DOHH2 (cell line): ENCODE results near the gene FGFR3.

ENCODE experiments used
- H3F3A ChIP-seq: fragments of 200-600 bp; sonication (generic), shearing (Covaris generic); 2 replicates; pipeline ENCODE4 v1.6.0; 2016; ENCODE audit warnings: antibody characterized with exemption, mild to moderate bottlenecking; ENCODE audit not compliant: control insufficient read depth, insufficient read depth
- H3K27ac ChIP-seq: fragments of 200-600 bp; sonication (generic); 2 replicates; pipeline ENCODE4 v1.5.1; 2014; ENCODE audit warnings: low read depth, mild to moderate bottlenecking, low read length, moderate library complexity
- H3K27me3 ChIP-seq: fragments of 200-600 bp; sonication (generic); 2 replicates; pipeline ENCODE4 v1.6.1; 2014; ENCODE audit warnings: mild to moderate bottlenecking, low read length, mixed read lengths; ENCODE audit not compliant: control insufficient read depth
- H3K36me3 ChIP-seq: fragments of 200-600 bp; sonication (generic); 2 replicates; pipeline ENCODE4 v1.6.1; 2014; ENCODE audit warnings: mild to moderate bottlenecking, low read length, moderate library complexity, mixed read lengths; ENCODE audit not compliant: control insufficient read depth
- H3K4me1 ChIP-seq: fragments of 200-600 bp; sonication (generic); 2 replicates; pipeline ENCODE4 v1.6.1; 2014; ENCODE audit warnings: mild to moderate bottlenecking, low read length, mixed read lengths; ENCODE audit not compliant: control insufficient read depth
- H3K4me2 ChIP-seq: fragments of 200-600 bp; sonication (generic); 2 replicates; pipeline ENCODE4 v1.6.0; 2014; ENCODE audit warnings: mild to moderate bottlenecking, low read length, moderate library complexity
- H3K4me3 ChIP-seq: fragments of 200-600 bp; sonication (generic); 2 replicates; pipeline ENCODE4 v1.5.1; 2014; ENCODE audit warnings: mild to moderate bottlenecking, low read length, mixed read lengths
- H3K79me2 ChIP-seq: fragments of 200-600 bp; sonication (generic); 2 replicates; pipeline ENCODE4 v1.6.1; 2014; ENCODE audit warnings: mild to moderate bottlenecking, low read length, mixed read lengths; ENCODE audit not compliant: control insufficient read depth
- H3K9me2 ChIP-seq: fragments of 200-600 bp; sonication (generic); replicated peaks from 2 replicates; pipeline ENCODE4 v1.6.1; 2014; ENCODE audit warnings: mild to moderate bottlenecking, low read length, mixed read lengths; ENCODE audit not compliant: control insufficient read depth
- H3K9me3 ChIP-seq: fragments of 200-600 bp; sonication (generic); 2 replicates; pipeline ENCODE4 v1.6.1; 2014; ENCODE audit warnings: antibody characterized with exemption, low read length, mixed read lengths; ENCODE audit not compliant: control insufficient read depth, insufficient read depth
- H4K20me1 ChIP-seq: fragments of 200-600 bp; sonication (generic); 2 replicates; pipeline ENCODE4 v1.6.0; 2014; ENCODE audit warnings: low read depth, mild to moderate bottlenecking, antibody characterized with exemption, low read length, moderate library complexity; ENCODE audit not compliant: control insufficient read depth, insufficient read depth
- CTCF ChIP-seq: fragments of 200-600 bp; sonication (generic); IDR thresholded peaks from one replicate; pipeline ENCODE4 v1.5.1; 2014; ENCODE audit warnings: antibody characterized with exemption, mild to moderate bottlenecking, low read depth, low read length; ENCODE audit not compliant: poor library complexity, severe bottlenecking
- EZH2phosphoT487 ChIP-seq: fragments of 200-600 bp; sonication (generic); IDR thresholded peaks from 2 replicates; pipeline ENCODE4 v1.6.1; 2017; ENCODE audit warnings: borderline replicate concordance, mild to moderate bottlenecking, antibody characterized with exemption, low read length, moderate library complexity, mixed read lengths

The FGFR3 gene

DNA sequence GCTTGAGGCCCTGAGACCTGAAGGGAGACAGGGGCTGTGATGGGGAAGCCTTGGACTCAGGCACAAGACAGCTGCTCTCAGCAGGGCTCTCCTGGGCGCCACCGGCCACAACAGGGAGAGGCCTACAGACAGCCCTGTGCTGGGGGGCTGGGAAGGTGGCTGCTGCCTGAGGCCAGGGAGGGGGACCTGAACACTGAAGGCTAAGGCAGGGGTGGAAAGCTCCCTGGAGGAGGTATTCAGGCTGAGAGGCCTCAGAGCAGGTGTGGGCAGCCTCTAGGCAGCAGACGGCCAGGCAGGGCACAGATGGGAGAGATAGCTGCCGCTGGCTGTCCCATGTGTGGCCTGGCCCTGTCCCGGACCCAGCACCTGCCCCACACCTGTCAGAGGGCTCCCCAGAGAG, 38.8 kb upstream of the FGFR3 start:
- no peaks in the 10 kb centered on the region for H3K9me3 ChIP-seq
- H3K4me2 ChIP-seq = no peak overlapping the region
- no peaks in the 10 kb centered on the region for H3K79me2 ChIP-seq
- no peak for TF ChIP-seq EZH2phosphoT487
- TF ChIP-seq CTCF = no peak
- H3K27ac ChIP-seq = no peak overlapping the region
- no peaks in the 10 kb centered on the region for H3K9me2 ChIP-seq
- H3F3A ChIP-seq = no peaks in the 10 kb centered on the region
- H3K4me3 ChIP-seq = no peak overlapping the region
- no peaks in the 10 kb centered on the region for H3K4me1 ChIP-seq
- no peaks in the 10 kb centered on the region for H3K36me3 ChIP-seq
- H4K20me1 ChIP-seq = no peaks in the 10 kb centered on the region
- H3K27me3 ChIP-seq = no peaks in the 10 kb centered on the region; the same call in 1 of the 2 replicates

GRCh38 chr4:1755297-1755696, 37.8 kb upstream of the FGFR3 start:
- H3K79me2 ChIP-seq = no peaks in the 10 kb centered on the region
- H3F3A ChIP-seq = no peaks in the 10 kb centered on the region
- TF ChIP-seq CTCF (no peak), EZH2phosphoT487 (no peak)
- H3K36me3 ChIP-seq = no peaks in the 10 kb centered on the region
- H3K9me3 ChIP-seq = no peaks in the 10 kb centered on the region
- no peaks in the 10 kb centered on the region for H3K9me2 ChIP-seq
- no peaks in the 10 kb centered on the region; the same call in 1 of the 2 replicates for H3K27me3 ChIP-seq
- H3K27ac ChIP-seq = no peak overlapping the region
- H3K4me2 ChIP-seq = no peak overlapping the region
- H3K4me3 ChIP-seq = no peak overlapping the region
- H3K4me1 ChIP-seq = no peaks in the 10 kb centered on the region
- no peaks in the 10 kb centered on the region for H4K20me1 ChIP-seq

GRCh38 chr4:1756079-1756478, 37.0 kb upstream of the FGFR3 start:
- H3K4me2 ChIP-seq = no peak overlapping the region

More at GRCh38 chr4:1756079-1756478, 37.0 kb upstream of the FGFR3 start:
- Histone ChIP-seq H3K36me3 (no peaks in the 10 kb centered on the region), H3K27me3 (no peaks in the 10 kb centered on the region), H4K20me1 (no peaks in the 10 kb centered on the region), H3F3A (no peaks in the 10 kb centered on the region), H3K4me1 (no peaks in the 10 kb centered on the region), H3K4me3 (no peak overlapping the region), H3K9me2 (no peaks in the 10 kb centered on the region), H3K27ac (no peak overlapping the region), H3K9me3 (no peaks in the 10 kb centered on the region), H3K79me2 (no peaks in the 10 kb centered on the region)
- no peak for TF ChIP-seq CTCF
- TF ChIP-seq EZH2phosphoT487 = no peak
